Neural progenitor cell (in vitro differentiated cells): ENCODE measurements around the gene H1-8. TPM values are rescaled to one million over a fixed set of nuclear protein-coding genes. Genes with fewer than 3 reads are reported as not detected.

ENCODE experiments used
- DNase-seq: peaks from one replicate; pipeline ENCODE4 v3.0.0-alpha.2; 2016; ENCODE audit warnings: low spot score
- H2AFZ ChIP-seq: fragments of 200-600 bp; sonication (generic); replicated peaks from 2 replicates; pipeline ENCODE4 v1.6.1; 2016; ENCODE audit warnings: antibody characterized with exemption
- H3F3A ChIP-seq: fragments of 200-600 bp; sonication (generic); 2 replicates; pipeline ENCODE4 v1.6.1; 2016; ENCODE audit warnings: antibody characterized with exemption, low read depth
- H3K27ac ChIP-seq: fragments of 200-600 bp; sonication (generic); 2 replicates; pipeline ENCODE4 v1.5.1; 2016; ENCODE audit warnings: mild to moderate bottlenecking
- H3K27me3 ChIP-seq: fragments of 200-600 bp; sonication (generic); 2 replicates; pipeline ENCODE4 v1.6.1; 2016; ENCODE audit warnings: mild to moderate bottlenecking, moderate library complexity
- H3K36me3 ChIP-seq: fragments of 200-600 bp; sonication (generic); 2 replicates; pipeline ENCODE4 v1.5.1; 2016
- H3K4me1 ChIP-seq: fragments of 200-600 bp; sonication (generic); 2 replicates; pipeline ENCODE4 v1.6.1; 2016; ENCODE audit warnings: mixed run types
- H3K4me2 ChIP-seq: fragments of 200-600 bp; sonication (generic); 2 replicates; pipeline ENCODE4 v1.6.1; 2016
- H3K4me3 ChIP-seq: fragments of 200-600 bp; sonication (generic); 2 replicates; pipeline ENCODE4 v1.5.1; 2016
- H3K79me2 ChIP-seq: fragments of 200-600 bp; sonication (generic); 2 replicates; pipeline ENCODE4 v1.6.1; 2016; ENCODE audit warnings: low read depth
- H3K9ac ChIP-seq: fragments of 200-600 bp; sonication (generic); 2 replicates; pipeline ENCODE4 v1.6.1; 2016
- H3K9me3 ChIP-seq: fragments of 200-600 bp; sonication (generic); 2 replicates; pipeline ENCODE4 v1.5.1; 2016; ENCODE audit warnings: low read depth
- H4K20me1 ChIP-seq: fragments of 200-600 bp; sonication (generic); 2 replicates; pipeline ENCODE4 v1.6.1; 2016; ENCODE audit warnings: low read depth
- H3K27ac Mint-ChIP-seq: 3 replicates; pipeline ENCODE4 v1.8.0; 2021; ENCODE audit warnings: mixed read lengths
- H3K27me3 Mint-ChIP-seq: 2 replicates; pipeline ENCODE4 v1.8.0; 2022; ENCODE audit warnings: low read depth, mild to moderate bottlenecking, inconsistent platforms, moderate library complexity, mixed read lengths; ENCODE audit not compliant: insufficient read depth
- H3K36me3 Mint-ChIP-seq: 3 replicates; pipeline ENCODE4 v1.8.0; 2021; ENCODE audit warnings: mixed read lengths
- H3K4me1 Mint-ChIP-seq: 3 replicates; pipeline ENCODE4 v1.8.0; 2021; ENCODE audit warnings: mixed read lengths
- H3K4me3 Mint-ChIP-seq: 3 replicates; pipeline ENCODE4 v1.8.0; 2021; ENCODE audit warnings: mild to moderate bottlenecking, moderate library complexity, mixed read lengths
- H3K9me3 Mint-ChIP-seq: 3 replicates; pipeline ENCODE4 v1.8.0; 2020; ENCODE audit warnings: mixed read lengths
- CTCF ChIP-seq: fragments of 200-600 bp; sonication (generic); IDR thresholded peaks from 2 replicates; pipeline ENCODE4 v1.5.1; 2017; ENCODE audit warnings: antibody characterized with exemption, mild to moderate bottlenecking
- EZH2 ChIP-seq: fragments of 200-600 bp; sonication (generic); IDR thresholded peaks from 2 replicates; pipeline ENCODE4 v1.6.1; 2017; ENCODE audit warnings: antibody characterized with exemption, mild to moderate bottlenecking, moderate library complexity
- EZH2phosphoT487 ChIP-seq: fragments of 200-600 bp; sonication (generic); IDR thresholded peaks from 2 replicates; pipeline ENCODE4 v1.6.1; 2017; ENCODE audit warnings: antibody characterized with exemption
- total RNA-seq: library from RNA; depleted of rRNA; stranded (reverse); fragments of >200 nt; gene quantifications from 2 replicates; pipeline ENCODE4 v1.2.3, GENCODE V29; 2015; ENCODE audit warnings: low replicate concordance

The H1-8 gene
- total RNA-seq, 1 donor from 2014 or later, result not detected

- H3K4me3 ChIP-seq, result no peak overlapping the region
- DNase-seq, result no peak
- peaks cover 7% of the 10 kb centered on the region for H3K27me3 Mint-ChIP-seq
- H3K4me2 ChIP-seq, result peak overlapping the region; percentile 27
- H3K27ac Mint-ChIP-seq, result peak overlapping the region; percentile 60
- peaks cover 4% of the 10 kb centered on the region for H3K4me1 Mint-ChIP-seq
- TF ChIP-seq EZH2 (no peak), CTCF (no peak), EZH2phosphoT487 (no peak)
- no peaks in the 10 kb centered on the region for H3K9me3 ChIP-seq
- H3K36me3 Mint-ChIP-seq, result no peaks in the 10 kb centered on the region
- no peaks in the 10 kb centered on the region for H3K36me3 ChIP-seq
- no peak overlapping the region for H3K9ac ChIP-seq
- no peak overlapping the region for H3K4me3 Mint-ChIP-seq
- peaks cover 9% of the 10 kb centered on the region for H3K4me1 ChIP-seq
- no peaks in the 10 kb centered on the region for H3K79me2 ChIP-seq
- H3F3A ChIP-seq, result no peaks in the 10 kb centered on the region
- H4K20me1 ChIP-seq, result no peaks in the 10 kb centered on the region
- H3K27me3 ChIP-seq, result no peaks in the 10 kb centered on the region
- no peak overlapping the region for H2AFZ ChIP-seq
- H3K27ac ChIP-seq, result no peak overlapping the region
- H3K9me3 Mint-ChIP-seq, result no peaks in the 10 kb centered on the region
These were observed 38.6 kb downstream of the H1-8 start for GRCh38 chr3:129581623-129582022.

GRCh38 chr3:129582799-129583198 lies 39.8 kb downstream of the H1-8 start:
- Histone ChIP-seq H3F3A (no peaks in the 10 kb centered on the region), H3K4me2 (no peak overlapping the region), H3K9ac (no peak overlapping the region), H3K79me2 (no peaks in the 10 kb centered on the region), H2AFZ (no peak overlapping the region), H3K27me3 (no peaks in the 10 kb centered on the region), H3K27ac (no peak overlapping the region), H4K20me1 (no peaks in the 10 kb centered on the region), H3K4me1 (peaks cover 9% of the 10 kb centered on the region), H3K4me3 (no peak overlapping the region), H3K9me3 (no peaks in the 10 kb centered on the region), H3K36me3 (no peaks in the 10 kb centered on the region)
- TF ChIP-seq EZH2phosphoT487, result no peak
- no peak for TF ChIP-seq CTCF
- no peak for TF ChIP-seq EZH2
- Mint-ChIP-seq H3K27ac (peak overlapping the region; percentile 79), H3K4me1 (peaks cover 10% of the 10 kb centered on the region), H3K36me3 (no peaks in the 10 kb centered on the region), H3K27me3 (peaks cover 7% of the 10 kb centered on the region), H3K9me3 (no peaks in the 10 kb centered on the region), H3K4me3 (no peak overlapping the region)
- no peak for DNase-seq

GRCh38 chr3:129583289-129583688 lies 40.3 kb downstream of the H1-8 start:
- H3K4me3 Mint-ChIP-seq, result no peak overlapping the region
- Histone ChIP-seq H3K4me3 (no peak overlapping the region), H3K4me1 (peaks cover 9% of the 10 kb centered on the region), H3K9me3 (no peaks in the 10 kb centered on the region), H3K36me3 (no peaks in the 10 kb centered on the region), H3K79me2 (no peaks in the 10 kb centered on the region), H3F3A (no peaks in the 10 kb centered on the region), H4K20me1 (no peaks in the 10 kb centered on the region), H3K27me3 (no peaks in the 10 kb centered on the region), H3K9ac (no peak overlapping the region), H2AFZ (no peak overlapping the region), H3K27ac (no peak overlapping the region), H3K4me2 (no peak overlapping the region)
- no peaks in the 10 kb centered on the region for H3K9me3 Mint-ChIP-seq
- H3K27ac Mint-ChIP-seq, result peak overlapping the region; percentile 79
- no peak for TF ChIP-seq EZH2
- TF ChIP-seq CTCF, result no peak
- no peak for TF ChIP-seq EZH2phosphoT487
- H3K27me3 Mint-ChIP-seq, result peaks cover 7% of the 10 kb centered on the region
- H3K4me1 Mint-ChIP-seq, result peaks cover 10% of the 10 kb centered on the region
- no peak for DNase-seq
- H3K36me3 Mint-ChIP-seq, result no peaks in the 10 kb centered on the region
